GM21360 (cell line): Measurements from ENCODE around the gene VEGFC.
A peak's percentile ranks its signal among the peaks of the same experiment; 100 is the strongest.

Experiments
- ATAC-seq: cut with Tn5 transposase; IDR thresholded peaks from one replicate; pipeline ENCODE4 v1.9.1; 2021; ENCODE audit warnings: mild to moderate bottlenecking, moderate library complexity; ENCODE audit not compliant: unreplicated experiment

VEGFC gene, protein sequence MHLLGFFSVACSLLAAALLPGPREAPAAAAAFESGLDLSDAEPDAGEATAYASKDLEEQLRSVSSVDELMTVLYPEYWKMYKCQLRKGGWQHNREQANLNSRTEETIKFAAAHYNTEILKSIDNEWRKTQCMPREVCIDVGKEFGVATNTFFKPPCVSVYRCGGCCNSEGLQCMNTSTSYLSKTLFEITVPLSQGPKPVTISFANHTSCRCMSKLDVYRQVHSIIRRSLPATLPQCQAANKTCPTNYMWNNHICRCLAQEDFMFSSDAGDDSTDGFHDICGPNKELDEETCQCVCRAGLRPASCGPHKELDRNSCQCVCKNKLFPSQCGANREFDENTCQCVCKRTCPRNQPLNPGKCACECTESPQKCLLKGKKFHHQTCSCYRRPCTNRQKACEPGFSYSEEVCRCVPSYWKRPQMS

DNA sequence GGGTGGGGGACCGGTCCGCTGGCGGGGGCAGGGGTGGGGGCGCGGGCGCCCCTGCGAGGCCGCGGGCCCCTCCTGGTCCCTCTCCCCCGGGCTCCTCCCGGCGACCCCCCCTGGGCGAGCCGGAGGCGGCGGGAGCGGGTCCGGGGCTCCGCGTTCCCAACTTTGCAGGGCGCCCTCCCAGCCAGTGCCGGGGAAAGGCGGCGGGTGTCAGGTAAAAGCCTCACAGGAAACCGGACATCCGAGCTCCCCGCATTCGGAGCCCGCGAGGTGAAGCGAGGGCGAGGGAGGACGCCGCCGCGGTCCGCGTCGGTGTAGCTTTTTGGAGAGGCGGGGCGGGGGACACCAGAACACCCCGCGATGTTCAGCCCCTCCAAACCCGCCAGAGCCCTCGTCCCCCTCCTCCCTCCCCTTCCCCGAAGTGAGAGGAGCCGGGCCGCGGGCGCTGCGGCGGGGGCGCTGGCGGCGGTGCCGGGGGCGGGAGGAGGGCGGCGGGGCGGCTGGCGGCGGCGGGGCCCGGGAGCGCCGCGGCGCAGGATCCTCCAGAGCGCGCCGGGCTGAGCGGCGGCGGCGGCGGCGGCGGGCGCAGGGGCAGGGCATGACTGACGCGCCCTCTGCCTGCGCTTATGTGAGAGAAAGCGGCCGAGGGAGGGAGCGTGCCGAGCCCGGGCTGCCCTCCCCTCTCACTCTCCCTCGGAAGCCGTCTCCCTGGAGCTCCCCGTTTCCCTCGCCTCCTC lies at the start of gene VEGFC:
TSS of gene VEGFC (minus strand) at position 597 of the 734 bp plus-strand sequence. CDS start 611 bp downstream, outside the sequence.
- peak; percentile 80 for ATAC-seq

DNA sequence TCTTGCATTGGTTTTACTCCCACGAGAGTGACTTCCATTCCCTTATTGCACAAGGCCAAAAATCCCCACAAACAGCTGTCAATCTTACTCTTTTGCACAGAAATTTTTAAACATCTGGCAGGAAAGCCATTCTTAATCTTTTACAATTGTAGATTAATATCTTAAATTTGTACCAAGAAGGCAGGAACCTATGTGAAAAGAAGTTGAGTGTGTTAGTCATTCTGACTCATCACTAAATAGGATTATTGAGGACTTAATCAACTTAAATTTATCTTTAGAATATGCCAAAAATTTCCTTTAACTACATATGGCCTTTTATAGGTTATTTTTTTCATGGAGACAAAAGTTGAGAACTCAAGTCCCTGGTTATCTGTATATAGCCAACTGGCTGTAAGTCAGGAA lies 49.0 kb upstream of the VEGFC start:
- ATAC-seq = no peak

- ATAC-seq = no peak
Observed at GRCh38 chr4:176840166-176840565, 47.4 kb upstream of the VEGFC start.

DNA sequence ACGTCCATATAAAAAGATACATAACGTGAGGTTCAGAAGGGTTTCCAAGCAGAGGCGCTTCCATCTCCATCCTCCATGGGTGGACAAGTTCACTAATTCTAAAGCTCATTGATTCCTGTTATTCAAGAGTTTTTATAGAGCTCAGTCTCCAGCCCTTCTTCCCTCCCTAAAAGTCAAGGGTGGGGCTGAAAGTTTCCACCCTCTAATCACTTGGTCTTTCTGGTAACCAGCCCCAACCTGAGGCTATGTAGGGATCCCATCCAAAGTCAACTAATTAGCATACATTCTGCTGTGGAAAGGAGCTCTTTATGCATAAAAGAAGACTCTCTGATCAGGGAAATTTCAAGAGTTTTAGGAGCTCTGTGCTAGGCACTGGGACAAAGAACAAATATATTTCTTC lies 46.9 kb upstream of the VEGFC start:
- ATAC-seq = no peak

DNA sequence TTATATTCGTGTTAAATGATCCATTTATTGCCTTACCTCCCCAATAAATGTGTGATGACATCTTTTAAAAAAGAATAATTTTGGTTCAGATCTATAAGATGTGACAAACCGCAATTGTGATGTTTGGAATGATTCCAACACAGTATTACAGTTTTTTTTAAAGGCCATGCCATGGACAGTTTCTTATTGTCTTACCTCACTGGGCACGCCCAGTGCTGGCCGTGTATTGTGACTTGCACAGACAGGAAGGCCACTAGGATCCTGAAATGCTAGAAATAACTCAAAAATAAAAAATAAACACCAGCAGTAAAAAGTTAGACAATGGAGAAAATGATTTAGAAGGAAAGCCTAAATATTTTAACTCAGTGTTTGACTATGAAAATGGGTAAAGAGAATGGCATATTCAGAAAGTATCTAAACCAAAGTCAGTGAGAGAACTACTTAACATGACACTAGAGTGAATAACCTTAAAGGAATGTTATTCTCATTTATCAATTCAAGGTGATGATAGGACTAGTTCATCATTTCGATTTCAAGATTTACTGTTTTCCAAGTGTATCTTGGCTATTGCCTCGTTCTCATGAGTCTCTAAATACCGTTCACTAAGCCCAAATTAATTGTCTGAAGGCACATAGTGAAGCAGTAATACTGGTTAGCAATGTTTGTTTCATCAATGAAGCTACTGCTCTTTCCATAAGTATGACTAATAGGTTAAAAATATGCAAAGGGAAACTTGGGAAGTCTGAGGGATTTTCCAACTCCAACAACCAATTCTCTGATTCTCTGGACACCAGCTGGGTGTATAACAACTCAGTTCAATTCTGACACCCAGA lies 46.1 kb upstream of the VEGFC start:
- no peak for ATAC-seq

DNA sequence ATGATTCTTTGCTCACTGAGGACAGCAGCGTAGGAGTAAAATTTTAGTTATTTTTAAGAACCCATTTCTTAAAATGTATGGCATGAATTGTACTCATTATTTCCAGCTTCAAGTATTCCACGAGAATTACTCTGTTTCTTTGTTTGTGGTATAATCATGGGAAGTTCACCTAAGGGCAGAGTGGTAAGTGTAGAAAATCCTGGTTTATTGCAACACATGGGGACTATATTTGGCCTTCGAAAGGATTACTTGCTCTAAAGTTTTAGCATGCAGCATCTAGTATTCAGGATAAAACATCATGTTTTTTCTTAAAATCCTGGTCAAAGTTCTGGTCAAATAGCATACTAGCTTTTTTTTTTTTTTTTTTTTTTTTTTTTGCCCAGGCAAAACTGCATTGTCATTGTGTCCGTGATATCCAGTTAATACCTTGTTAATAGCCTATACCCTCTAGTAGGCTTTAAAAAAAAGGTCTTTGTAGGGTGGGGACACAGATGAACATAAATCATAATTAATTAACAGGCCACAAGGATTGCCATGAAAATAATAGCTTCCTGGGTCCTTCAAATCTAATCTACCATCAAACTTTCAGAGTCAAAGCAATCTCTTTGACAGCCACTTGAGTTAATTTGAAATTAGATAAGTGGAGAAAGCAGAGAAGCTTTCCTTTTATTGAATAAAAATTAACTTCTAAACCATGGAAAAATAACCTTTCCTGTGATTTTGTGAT lies 44.6 kb upstream of the VEGFC start:
- ATAC-seq = no peak

- ATAC-seq = no peak
Observed at GRCh38 chr4:176834531-176834930, 41.8 kb upstream of the VEGFC start.

GRCh38 chr4:176833400-176834175 lies 40.9 kb upstream of the VEGFC start:
- no peak for ATAC-seq

DNA sequence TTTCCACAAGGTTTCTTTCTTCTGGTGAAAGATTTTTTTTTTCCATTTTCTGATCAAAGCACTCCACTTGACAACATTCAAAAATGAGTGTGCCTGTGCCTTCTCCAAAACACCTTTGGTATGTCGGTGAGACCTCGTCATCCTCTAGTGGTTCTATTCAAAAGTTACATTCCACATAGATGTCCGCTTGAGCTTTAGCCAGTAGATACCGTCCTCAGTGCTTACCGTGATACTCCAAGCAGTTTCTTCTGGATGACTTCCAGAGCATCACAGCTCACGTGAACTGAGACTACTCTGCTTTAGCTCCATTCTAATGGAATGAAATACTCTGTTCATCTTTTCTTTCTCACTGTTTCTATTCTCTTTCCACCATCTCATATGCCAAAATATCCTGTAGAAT lies 38.2 kb upstream of the VEGFC start:
- ATAC-seq = no peak

DNA sequence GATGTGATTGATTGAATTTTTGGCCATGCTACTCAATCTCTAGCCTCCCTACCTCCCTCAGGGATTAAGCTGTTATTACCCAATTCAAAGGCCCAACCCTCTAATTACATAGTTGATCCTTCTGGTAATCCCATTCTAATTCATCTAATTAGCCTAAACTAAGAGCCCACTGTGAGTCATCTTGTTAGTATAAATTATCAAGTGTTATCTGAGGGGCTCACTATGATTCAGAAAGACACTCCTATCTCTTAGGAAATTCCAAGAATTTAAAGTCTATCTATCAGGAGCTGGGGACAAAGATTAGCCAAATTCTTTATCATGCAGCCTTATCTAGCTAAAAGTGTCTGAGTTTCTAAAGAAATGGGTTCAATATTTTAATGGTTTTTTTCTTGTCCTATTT lies 32.9 kb upstream of the VEGFC start:
- ATAC-seq = no peak

- no peak for ATAC-seq
Observed at GRCh38 chr4:176824645-176825366, 32.1 kb upstream of the VEGFC start.

DNA sequence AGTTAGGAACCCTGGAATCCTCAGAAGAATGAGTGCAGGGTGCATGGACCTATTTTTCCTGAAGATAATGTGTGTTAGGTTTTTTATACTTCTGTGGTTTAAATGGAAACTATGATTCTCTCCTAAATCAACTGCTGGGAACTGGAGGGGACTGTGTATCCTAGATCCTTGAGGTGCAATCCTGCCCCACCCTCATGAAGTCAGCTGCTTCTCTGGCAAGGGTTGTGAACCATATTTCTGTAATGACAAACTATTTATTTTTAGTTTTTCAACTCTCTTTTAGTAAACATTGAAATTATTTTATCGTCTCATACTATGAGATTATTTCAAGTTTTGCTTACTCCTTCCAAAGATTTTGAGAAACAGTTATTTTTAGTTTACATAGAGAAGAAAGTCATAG lies 25.8 kb upstream of the VEGFC start:
- ATAC-seq = no peak

GRCh38 chr4:176817204-176817603 lies 24.5 kb upstream of the VEGFC start:
- peak; percentile 89 for ATAC-seq

DNA sequence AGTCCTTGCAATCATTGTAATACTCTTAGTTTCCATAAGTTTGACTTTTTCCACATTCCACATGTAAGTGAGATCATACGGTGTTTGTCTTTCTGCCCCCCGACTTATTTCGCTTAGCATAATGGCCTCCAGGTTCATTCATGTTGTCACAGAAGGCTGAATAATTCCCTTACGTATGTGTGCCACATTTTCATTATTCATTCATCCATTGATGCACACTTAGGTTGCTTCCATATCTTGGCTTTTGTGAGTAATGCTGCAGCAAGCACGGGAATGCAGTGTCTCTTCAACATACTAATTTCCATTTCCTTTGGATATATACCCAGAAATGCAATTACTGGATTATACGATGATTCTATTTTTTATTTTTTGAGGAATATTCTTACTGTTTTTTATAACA lies 22.0 kb upstream of the VEGFC start:
- no peak for ATAC-seq

- no peak for ATAC-seq
Observed at GRCh38 chr4:176810481-176811249, 17.9 kb upstream of the VEGFC start.

- ATAC-seq = no peak
Observed at GRCh38 chr4:176806778-176807375, 14.2 kb upstream of the VEGFC start.

- no peak for ATAC-seq
Observed at GRCh38 chr4:176805155-176805554, 12.4 kb upstream of the VEGFC start.

DNA sequence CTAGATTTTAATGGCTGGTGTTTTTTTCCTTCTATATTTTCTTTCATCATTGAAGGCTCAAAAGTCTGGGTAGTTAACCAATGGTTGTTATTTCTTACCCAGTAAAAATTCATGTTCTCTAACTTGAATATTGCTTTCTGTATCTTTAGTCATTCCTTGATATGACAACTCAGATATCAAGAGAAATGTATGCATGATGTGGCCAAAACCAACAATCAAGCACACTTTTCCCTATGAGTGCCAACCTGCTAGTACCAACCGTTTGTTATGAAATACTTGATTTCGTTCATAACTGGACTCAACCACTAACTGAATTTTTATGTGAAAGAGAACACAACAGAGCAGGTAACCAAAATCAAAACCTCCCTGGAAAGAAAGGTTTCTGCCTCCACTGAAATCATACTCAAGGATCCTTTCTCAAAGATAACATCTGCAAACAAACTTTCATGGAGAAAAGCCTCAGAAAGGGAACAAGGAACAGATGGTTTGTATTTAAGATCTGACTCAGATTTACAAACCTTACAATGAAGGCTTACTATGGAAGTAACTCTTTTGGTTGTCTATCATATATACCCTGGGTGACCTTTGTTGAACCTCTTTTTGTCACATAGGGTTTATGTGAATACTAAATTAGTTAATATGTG lies 8.3 kb upstream of the VEGFC start:
- ATAC-seq = no peak
